NCI-H446 treated with DMSO at 0.1 percent for 48 hours (cell line): ENCODE data around the gene MGAM2.

Experiments used
- DNase-seq: peaks from one replicate; lab custom pipeline; 2025; lab: John Stamatoyannopoulos, UW

Gene MGAM2

DNA sequence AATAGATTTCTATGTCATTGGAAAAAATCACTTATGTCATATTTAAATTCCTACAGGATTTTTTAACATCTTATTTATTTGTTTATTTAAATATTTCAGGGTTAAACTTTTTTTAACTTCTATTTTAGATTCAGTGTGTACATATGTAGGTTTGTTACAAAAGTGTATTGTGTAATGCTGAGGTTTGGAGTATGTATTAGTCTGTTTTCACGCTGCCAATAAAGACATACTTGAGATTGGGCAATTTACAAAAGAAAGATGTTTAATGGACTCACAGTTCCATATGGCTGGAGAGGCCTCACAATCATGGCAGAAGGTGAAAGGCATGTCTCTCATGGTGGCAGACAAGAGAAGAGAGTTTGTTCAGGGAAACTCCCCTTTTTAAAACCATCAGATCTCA is 65.4 kb downstream of the MGAM2 start:
- DNase-seq: no peak

DNA sequence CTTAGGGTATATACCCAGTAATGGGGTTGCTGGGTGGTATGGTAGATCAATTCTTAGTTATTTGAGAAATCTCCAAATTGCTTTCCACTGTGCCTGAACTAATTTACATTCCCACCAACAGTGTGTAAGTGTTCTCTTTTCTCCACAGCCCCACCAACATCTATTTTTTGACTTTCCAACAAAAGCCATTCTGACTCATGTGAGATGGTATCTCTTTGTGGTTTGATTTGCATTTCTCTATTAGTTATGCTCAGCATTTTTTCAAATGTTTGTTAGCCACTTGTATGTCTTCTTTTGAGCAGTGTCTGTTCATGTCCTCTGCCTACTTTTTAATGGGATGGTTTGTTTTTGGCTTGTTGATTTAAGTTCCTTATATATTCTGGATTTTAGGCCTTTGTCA is 66.4 kb downstream of the MGAM2 start:
- no peak for DNase-seq

DNA sequence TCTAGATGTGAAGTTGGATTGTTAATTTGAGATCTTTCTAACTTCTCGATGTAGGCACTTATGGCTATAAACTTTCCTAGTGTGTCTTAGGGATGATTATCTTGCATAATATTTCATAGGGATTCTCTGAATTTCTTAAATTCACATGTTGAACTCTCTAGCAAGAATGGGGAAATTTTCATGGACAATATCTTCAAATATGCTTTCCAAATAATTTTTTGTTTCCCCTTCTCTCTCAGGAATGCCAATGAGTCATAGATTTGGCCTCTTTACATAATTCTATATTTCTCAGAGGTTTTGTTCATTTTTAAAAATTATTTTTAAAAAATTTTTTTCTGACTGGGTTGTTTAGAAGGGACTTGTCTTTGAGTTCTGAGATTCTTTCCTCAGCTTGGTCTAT is 68.9 kb downstream of the MGAM2 start:
- no peak for DNase-seq

DNA sequence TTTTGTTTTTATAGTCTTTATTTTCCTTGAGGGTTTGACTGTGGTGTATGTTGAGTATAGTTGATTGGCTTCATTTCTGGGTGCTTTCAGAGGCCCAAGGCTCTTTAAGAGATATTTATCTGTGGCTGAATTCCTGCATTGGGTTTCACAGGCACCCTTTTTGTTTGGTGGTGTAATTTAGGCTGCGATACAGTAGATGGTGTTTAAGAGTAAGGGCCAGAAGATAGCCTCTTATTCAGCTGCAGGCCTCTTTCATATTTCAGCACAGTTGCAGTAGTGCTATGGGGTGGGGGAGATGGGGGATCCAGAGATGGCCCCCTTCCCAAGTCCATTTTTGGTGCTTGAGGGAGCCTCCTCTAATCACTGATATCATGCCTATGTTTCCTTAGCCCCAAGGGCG is 69.7 kb downstream of the MGAM2 start:
- no peak for DNase-seq

DNA sequence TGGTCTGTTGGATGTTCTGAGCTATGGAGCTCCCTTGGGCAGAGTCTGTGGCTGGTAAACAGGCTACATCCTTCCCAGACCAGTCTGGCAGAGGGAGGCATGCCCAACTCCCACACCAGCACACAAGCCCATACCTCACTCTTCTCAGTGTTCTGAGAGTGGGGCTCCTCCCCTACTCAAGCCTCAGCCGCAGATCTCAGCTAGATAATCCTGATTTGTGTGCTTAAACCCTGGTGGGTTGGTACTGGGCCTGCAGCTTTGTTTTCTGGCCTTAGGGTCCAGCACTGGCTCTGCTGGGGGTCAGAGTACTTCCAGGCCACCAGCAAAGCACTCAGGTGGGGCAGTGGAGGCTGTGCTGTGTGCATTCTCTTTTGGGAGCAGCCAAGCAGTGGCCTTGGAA is 70.4 kb downstream of the MGAM2 start:
- DNase-seq: no peak

DNA sequence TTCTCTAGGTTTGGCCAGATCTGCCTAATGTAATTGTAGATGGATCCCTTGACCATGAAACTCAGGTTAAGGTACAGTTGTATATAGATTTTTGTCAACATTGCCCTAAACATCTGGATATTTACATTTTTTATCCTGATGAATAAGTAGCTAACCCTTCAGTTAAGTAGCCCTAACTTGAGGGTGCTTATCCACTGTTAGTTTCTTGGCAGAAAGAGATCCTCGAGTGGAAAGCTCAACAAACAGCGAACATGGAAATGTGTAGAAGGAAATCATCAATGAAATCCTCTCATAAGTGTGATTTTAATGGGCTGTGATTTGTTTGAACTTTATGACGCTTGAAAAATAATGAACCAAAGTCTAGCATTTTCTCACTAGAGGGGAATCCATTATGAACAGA is 73.6 kb downstream of the MGAM2 start:
- DNase-seq: no peak

DNA sequence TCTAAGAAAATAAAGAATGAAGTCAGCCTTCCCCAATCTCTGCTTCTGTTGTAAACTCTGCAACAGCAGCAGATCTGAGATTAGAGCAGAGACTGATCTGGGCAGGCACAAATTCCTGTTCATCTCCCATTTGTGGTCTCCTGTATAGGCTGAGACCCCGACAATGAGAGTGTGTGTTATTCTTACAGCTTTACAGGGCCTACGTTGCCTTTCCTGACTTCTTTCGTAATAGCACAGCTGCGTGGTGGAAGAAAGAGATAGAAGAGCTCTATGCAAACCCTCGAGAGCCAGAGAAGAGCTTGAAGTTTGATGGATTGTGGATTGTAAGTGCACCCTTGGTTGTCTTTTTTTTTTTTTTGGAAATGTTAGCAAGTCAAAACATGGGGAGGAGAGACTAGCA is 74.3 kb downstream of the MGAM2 start:
- no peak for DNase-seq

DNA sequence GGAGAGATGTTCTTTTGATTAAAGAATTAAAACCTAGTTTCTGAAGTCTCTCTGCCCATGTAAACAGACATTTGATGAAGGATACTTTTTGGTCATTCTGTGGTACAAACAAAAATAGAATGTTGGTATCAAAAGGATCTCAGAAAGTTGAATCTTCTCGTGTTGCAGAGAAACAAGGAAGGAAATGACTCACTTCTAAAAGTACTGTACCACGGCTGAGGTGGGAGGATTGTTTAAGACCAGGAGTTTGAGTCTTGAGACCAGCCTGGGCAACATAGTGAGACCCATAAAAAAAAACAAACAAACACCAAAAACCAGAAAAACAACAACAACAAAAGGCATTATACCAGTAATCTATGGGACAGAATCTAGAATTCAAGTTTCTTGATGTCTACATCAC is 76.6 kb downstream of the MGAM2 start:
- DNase-seq: no peak

DNA sequence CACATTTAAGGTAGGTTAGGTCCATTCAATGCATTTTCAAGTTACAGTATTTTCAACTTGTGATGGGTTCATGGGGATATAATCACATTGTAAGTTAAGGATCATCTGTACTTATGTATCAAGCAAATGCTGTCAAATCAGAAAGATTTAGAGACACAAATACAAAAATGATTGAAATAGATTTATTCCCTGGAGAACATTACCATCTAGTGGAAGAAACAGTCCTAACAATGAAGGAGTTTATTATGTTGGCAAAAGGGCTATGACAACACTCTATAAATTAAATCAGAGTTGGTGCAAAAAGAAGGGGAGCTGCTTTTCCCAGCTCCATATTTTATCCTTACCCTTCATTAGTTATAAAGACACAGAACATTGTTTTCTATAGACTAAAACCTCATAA is 77.3 kb downstream of the MGAM2 start:
- no peak for DNase-seq

DNA sequence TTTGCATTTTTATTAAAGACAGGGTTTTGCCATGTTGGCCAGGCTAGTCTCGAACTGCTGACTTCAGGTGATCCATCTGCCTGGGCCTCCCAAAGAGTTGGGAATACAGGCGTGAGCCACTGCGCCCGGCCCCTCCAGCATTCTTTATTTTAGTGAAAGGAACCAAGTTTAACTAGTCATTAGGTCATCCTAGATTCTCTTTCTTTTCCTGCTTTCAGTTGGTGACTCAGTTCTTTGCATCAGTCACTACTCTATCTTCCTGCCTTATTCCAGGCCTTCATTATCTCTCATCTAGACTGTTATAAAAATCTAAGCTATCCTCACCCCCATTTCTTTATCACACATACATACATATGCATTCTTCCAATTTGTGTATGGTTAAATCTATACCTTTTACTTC is 82.7 kb downstream of the MGAM2 start:
- no peak for DNase-seq

DNA sequence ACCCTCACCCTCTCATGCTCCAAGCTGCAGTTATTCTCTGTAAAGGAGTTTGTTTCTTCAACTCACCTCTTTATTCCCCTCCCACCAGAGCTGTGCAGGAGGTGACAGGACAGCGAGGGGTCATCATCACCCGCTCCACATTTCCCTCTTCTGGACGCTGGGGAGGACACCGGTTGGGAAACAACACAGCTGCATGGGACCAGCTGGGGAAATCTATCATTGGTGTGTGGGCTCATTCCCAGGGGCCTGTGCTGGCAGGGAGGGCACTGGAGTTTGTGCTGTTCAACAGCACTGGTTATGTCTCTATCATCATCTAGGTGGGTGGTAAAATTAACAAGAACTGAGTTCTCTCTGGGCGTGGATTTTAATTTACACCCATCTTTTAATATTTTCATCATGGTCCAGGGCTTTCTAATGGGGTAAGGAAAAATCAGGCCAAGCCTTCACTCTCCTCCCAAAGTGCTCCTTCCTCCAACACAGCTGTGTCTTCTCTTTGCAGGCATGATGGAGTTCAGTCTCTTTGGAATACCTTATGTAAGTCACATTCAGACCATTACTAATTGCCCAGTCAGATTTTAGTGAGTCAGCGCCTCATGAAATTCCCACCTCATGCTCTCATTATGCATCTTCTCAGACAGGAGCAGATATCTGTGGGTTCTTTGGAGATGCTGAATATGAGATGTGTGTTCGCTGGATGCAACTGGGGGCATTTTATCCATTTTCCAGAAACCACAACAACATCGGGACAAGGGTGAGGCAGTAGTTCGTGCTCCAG is 84.7 kb downstream of the MGAM2 start:
- DNase-seq: no peak

DNA sequence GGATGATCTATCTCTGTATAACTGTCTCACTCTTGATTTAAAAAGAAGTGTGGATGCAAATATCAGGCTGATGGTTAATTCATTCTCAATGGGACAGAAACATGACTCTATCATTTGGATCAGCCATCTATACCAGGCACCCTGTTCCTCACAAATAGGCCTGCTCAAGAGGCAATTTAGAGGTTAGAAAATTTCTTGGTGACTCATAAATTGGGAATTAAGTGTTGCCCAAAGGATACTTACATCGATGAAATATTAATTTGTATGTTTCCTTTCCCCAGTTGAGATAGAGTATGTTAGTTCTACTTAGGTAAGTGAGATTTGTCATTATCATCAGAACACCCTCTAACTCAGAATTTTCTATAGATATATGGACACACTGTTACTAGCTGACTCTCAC is 88.7 kb downstream of the MGAM2 start:
- no peak for DNase-seq

DNA sequence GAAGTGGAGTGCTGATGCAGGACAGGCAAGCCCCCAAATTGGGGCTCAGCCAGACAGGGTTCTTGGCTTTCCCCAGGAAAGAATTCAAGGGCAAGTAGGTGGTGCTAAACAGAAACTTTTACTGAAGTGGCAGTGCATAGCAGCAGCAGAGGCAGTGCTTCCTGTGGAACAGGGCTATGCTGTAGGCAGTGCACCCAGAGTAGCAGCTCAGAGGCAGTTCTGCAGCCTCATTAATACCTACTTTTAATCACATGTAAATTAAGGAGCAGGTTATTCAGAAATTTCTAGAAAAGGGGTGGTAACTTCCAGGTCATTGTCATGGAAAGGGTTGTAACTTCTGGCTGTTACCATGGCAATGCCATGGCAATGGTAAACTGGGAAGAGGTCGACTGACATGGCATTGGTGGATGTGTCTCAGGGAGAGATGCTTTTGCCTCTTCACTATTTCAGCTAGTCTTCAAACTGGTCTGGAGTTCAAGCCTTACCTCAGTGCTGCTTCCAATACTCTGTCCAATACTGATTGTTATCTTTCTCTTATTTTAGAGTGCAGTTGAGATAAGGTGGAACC is 117.1 kb downstream of the MGAM2 start:
- DNase-seq: no peak

DNA sequence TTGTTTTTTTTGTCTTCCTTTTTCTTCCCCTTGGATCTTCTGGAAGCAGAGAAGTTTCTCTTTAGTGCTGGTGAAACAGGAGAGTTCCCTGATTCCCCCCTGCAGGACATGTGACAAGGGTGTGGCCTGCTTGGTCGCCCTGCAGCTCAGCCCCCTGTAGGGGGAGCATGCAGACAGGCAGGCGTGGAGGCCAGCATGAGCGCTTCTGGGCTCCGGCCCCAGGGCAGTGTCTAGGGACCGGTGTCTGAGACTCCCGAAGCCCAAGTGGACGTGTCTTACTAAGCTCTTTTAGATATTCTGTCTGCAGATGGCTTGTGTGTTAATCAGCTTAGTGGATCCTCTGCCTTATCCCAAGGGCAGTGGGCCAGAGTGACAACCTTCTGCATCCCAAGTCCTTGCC is 120.2 kb downstream of the MGAM2 start:
- no peak for DNase-seq

DNA sequence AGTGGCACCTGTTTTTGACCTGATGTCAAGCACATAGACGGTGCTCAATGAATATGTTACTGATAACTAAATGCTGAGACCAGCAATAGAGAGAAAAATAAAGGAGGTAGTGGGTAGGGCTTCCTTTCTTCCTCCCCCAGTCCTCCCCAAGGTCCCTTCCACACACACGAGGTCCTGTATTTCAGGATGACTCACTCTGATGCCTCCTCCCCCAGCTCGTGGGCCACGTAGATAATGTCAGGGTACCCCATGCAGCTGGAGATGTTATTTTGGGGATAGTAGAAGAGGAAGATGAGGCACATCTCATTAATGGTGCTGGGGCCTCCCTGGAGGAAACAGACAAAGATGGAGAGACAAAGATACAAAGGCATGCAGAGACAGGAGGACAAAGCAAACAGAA is 129.0 kb downstream of the MGAM2 start:
- DNase-seq: no peak

DNA sequence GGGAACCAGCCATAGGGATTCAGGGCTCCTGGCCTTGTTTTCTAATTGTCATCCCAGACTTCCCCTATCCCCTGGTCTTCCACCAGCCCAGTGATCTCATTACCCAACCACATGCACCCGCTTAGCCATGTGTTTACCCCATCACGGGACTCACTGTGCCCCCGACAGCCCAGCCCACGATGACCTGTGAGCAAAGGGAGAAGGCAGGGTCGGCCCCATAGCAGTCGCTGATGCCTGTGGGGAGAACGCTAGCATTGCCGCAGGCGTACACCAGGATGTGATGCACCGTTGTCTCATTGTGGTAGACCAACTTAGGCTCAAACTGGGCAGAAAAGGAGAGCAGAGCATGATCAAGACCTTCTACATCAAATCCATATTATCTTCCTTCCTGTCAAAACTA is 132.3 kb downstream of the MGAM2 start:
- no peak for DNase-seq

DNA sequence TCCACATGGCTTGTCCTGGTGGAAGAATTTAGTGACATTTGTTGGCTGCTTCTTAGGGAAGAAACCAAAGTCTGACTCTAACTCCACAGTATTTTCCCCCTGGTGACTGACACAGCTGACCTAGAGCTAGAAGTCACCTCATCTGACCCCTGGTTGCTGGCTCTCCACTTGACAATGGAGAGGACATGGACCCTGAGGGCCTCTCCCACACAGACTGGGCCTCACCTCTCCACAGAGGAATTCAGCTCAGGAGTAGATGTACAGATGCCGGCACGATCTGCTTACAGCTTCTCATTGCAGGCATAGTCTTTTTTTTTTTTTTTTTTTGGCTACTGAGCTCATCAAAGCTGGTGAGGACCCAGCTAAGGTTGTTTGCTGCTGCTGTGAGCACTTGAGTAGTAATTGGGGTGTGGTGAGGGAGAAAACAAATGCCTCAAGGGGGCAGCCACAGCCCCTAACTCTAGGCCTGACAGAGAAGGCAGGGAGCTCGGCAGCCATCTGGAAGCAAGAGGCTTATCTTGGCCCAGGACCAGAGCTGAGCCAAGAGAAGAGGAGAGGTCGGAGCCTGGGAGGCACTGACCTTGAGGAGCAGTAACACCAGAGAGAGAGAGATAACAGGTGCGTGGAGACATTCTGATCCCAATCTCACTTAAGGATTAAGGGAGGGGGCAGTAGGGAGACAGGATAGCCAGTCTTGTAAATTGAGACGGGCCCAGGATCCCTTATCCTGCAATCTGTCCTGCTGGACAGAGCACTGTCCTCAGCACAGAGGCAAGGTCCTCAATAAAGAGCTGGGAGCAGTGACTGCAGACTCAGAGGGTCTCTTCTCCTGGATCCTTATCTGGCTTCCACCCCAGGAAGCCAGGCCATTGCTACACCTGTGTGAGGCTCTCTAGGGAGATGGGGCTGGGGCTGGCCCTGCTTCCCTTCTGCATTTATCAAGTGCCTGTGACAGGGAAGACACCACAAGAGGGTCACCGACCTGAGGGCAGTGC is 136.9 kb downstream of the MGAM2 start:
- DNase-seq: no peak

DNA sequence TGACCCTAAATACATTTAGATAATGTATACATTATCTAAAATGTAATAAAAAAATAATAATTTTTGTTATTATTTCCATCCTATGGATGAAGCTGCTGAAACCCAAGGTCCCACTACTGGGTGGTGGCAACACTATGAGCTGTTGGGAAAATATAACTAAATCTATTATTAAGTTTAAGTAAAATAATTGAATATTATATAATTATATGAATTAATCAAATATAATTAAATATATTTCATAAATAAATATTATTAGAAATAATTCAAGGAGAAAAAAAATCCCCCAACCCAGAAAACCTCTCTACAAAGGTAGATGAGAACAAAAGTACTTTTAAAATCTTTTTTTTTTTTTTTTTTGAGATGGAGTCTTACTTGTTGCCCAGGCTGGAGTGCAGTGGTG is 138.4 kb downstream of the MGAM2 start:
- DNase-seq: no peak

DNA sequence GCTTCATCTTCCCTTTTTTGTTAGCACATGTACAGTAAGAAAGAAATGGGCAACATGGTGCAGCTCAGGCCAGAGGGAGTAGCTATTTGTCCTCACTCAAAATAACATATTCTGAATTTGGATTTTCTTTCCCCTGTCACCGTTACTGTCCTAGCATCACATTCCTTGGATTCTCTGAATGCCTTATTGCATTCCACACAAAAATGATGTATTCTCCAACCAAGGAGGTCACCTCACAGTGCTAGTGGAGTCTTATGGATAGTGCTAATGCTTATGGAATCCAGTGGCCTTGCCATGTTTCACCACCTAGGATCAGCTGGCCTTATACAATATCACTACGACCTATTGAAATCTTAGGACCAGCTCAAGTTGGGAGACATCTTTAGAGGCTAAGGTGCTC is 139.2 kb downstream of the MGAM2 start:
- no peak for DNase-seq

DNA sequence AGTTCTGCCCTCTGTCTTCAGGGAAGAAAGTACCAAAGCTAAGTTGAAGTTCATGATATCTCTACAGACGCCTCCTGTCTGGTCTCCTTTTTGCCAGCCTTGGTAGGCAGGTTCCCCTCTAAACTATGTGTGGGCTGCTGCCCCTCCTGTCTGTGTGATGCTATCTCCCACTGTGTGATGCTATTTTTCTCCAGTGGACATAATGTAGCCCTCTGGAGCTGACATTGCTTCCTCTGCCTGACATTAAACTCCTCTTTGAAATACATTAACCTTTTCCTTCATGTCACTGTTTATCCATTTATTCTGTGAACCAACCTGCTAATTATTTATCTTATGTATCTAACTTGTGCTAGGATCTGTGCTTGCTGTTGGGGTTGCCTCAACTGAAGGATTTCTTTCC is 146.4 kb downstream of the MGAM2 start, which contains the start of gene PRSS58:
TSS of gene PRSS58 (minus strand) at position 101 of the 400 bp plus-strand sequence. CDS start 351 bp downstream, outside the sequence.
- no peak for DNase-seq

DNA sequence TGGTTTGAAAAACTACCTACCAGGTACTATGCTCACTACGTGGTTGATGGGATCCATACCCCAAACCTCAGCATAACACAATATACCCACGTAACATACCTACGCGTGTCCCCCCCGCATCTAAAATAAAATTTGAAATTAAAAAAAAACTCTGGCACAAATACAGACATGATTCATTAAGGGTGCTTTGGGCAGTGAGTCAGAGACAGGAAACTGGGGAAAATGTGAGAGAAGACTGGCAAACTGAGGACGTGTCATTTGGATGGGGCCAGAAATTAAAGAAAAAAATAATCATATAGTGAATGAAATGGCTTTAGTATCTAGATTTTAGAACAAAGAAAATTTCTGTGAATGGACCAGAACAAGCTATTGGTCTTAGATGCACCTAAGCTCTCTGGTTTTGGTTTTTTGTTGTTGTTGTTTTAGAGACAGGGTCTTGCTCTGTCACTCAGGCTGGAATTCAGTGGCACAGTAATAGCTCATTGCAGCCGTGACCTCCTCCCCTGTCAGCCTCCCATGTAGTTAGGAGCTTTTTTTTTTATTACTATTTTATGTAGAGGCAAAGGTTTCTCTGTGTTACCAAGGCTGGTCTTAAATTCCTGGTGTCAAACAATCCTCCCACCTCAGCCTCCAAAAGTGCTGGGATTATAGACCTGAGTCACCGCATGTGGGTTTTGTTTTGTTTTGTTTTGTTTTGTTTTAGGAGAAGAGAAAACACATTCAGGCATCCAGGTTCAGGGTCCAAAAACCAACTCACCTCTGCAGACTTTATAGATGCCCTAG is 152.3 kb downstream of the MGAM2 start:
- no peak for DNase-seq
